BLaER1 treated with 17β-estradiol and CSF1 and Interleukin-3, amounts not matched to agents 10 nM and 100 nM (cell line): ENCODE results near the gene ARMC10.
"Not testable (repeated sequence)": the region's sequence is repeated elsewhere in the genome, so short reads cannot be mapped to it uniquely, and the experiment has no call there.

Experiments used
- H3K27ac ChIP-seq, 11 experiments: shearing (Covaris generic); formaldehyde crosslinking; 2 replicates each; pipeline ENCODE4 v1.8.1; 2022
- H3K27me3 ChIP-seq, 11 experiments: shearing (Covaris generic); formaldehyde crosslinking; 2 replicates each; pipeline ENCODE4 v1.8.1; 2022
- H3K36me3 ChIP-seq, 11 experiments: shearing (Covaris generic); formaldehyde crosslinking; 2 replicates each; pipeline ENCODE4 v1.8.1; 2022
- H3K4me1 ChIP-seq, 10 experiments: shearing (Covaris generic); formaldehyde crosslinking; 2 replicates each; pipeline ENCODE4 v1.8.1; 2022
- H3K4me2 ChIP-seq, 11 experiments: shearing (Covaris generic); formaldehyde crosslinking; 2 replicates each; pipeline ENCODE4 v1.8.1; 2022
- H3K4me3 ChIP-seq, 10 experiments: shearing (Covaris generic); formaldehyde crosslinking; 2 replicates each; pipeline ENCODE4 v1.8.1; 2022
- H3K9ac ChIP-seq, 11 experiments: shearing (Covaris generic); formaldehyde crosslinking; 2 replicates each; pipeline ENCODE4 v1.8.1; 2022
- H3K9me3 ChIP-seq, 11 experiments: shearing (Covaris generic); formaldehyde crosslinking; replicated peaks in 1 of 11; 2 replicates each; pipeline ENCODE4 v1.8.1; 2022
- H4K20me1 ChIP-seq, 11 experiments: shearing (Covaris generic); formaldehyde crosslinking; 2 replicates each; pipeline ENCODE4 v1.8.1; 2022
- Cebpa-rat ChIP-seq, 11 experiments: shearing (Covaris generic); IDR thresholded peaks; 2 replicates each; pipeline ENCODE4 v1.8.1; 2022

ARMC10 gene

GRCh38 chr7:103051519-103051918 lies 23.4 kb upstream of the ARMC10 start:
- peaks cover 48 to 58% (median 51%) of the 10 kb centered on the region in 11 experiments for H3K9me3 ChIP-seq
- H3K27me3 ChIP-seq = no peaks in the 10 kb centered on the region
- no peak overlapping the region for H3K4me2 ChIP-seq
- H3K4me3 ChIP-seq = no peak overlapping the region
- no peak for TF ChIP-seq Cebpa-rat (IDR thresholded peaks at IDR 0.05)
- H3K4me1 ChIP-seq = no peaks in the 10 kb centered on the region
- no peaks in the 10 kb centered on the region for H4K20me1 ChIP-seq
- no peak overlapping the region for H3K9ac ChIP-seq
- peaks cover 0 to 18% (median 0%) of the 10 kb centered on the region in 11 experiments; a peak in 2 of 22 replicates for H3K36me3 ChIP-seq
- H3K27ac ChIP-seq = no peak overlapping the region

DNA sequence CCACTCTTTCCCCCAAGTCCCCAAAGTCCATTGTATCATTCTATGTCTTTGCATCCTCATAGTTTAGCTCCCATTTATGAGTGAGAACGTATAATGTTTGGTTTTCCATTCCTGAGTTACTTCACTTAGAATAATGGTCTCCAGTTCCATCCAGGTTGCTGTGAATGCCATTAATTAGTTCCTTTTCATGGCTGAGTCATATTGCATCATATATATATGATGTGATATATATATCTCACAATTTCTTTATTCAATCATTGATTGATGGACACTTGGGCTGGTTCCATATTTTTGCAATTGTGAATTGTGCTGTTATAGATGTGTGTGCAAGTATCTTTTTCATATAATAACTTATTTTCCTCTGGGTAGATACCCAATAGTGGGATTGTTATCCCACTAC lies 18.9 kb upstream of the ARMC10 start:
- H3K4me2 ChIP-seq, H3K36me3 ChIP-seq, H3K27ac ChIP-seq, H3K9ac ChIP-seq, H3K4me3 ChIP-seq, H3K27me3 ChIP-seq, H3K4me1 ChIP-seq, H4K20me1 ChIP-seq: not testable (repeated sequence)
- H3K9me3 ChIP-seq = peaks cover 4 to 14% (median 6%) of the 10 kb centered on the region in 11 experiments; a peak in 16 of 22 replicates

DNA sequence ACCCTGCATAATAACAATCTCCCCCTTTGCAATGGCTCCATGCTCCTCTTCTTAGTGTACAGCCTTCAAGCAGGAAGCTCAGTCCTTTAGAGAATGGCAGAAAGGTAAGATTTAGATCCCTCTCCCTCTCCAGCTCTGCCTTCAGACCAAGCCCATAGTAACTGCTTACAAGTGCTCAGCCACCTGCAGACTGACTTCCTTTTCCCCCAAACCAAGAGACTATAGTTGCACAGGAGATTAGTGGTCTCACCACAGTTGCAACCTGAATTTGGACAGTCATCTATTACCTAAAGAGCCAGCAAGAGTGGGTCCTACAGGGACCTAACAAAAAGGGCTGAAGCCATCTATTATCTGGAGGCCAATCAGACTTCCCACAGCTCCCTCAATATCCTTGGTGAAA lies 16.8 kb upstream of the ARMC10 start:
- H3K4me3 ChIP-seq = no peak overlapping the region
- H3K4me2 ChIP-seq = no peak overlapping the region
- peaks cover 0 to 8% (median 4%) of the 10 kb centered on the region in 10 experiments; a peak in 8 of 20 replicates for H3K4me1 ChIP-seq
- H3K36me3 ChIP-seq = 0 out of 22 replicates have a peak, but pooled peaks cover 0 to 8% (median 0%) of the 10 kb centered on the region in 11 experiments
- no peak overlapping the region for H3K9ac ChIP-seq
- no peak overlapping the region for H3K27ac ChIP-seq
- no peaks in the 10 kb centered on the region for H4K20me1 ChIP-seq
- TF ChIP-seq Cebpa-rat (IDR thresholded peaks at IDR 0.05) = no peak
- H3K9me3 ChIP-seq = peaks cover 0 to 4% (median 0%) of the 10 kb centered on the region in 11 experiments; a peak in 1 of 22 replicates
- H3K27me3 ChIP-seq = no peaks in the 10 kb centered on the region

- Histone ChIP-seq H3K4me1 (peaks cover 0 to 8% (median 4%) of the 10 kb centered on the region in 10 experiments; a peak in 8 of 20 replicates), H3K27me3 (no peaks in the 10 kb centered on the region), H3K9me3 (no peaks in the 10 kb centered on the region), H3K27ac (no peak overlapping the region), H3K4me2 (peak overlapping the region in 3 of 11 experiments; percentile 37 to 49 (median 43); a peak in 4 of 22 replicates), H3K36me3 (no peaks in the 10 kb centered on the region), H3K4me3 (no peak overlapping the region), H4K20me1 (no peaks in the 10 kb centered on the region), H3K9ac (no peak overlapping the region)
- peak in 1 of 11 experiments; percentile 20; a peak in 1 of 22 replicates for TF ChIP-seq Cebpa-rat (IDR thresholded peaks at IDR 0.05)
Observed at GRCh38 chr7:103059471-103059870, 15.5 kb upstream of the ARMC10 start.

DNA sequence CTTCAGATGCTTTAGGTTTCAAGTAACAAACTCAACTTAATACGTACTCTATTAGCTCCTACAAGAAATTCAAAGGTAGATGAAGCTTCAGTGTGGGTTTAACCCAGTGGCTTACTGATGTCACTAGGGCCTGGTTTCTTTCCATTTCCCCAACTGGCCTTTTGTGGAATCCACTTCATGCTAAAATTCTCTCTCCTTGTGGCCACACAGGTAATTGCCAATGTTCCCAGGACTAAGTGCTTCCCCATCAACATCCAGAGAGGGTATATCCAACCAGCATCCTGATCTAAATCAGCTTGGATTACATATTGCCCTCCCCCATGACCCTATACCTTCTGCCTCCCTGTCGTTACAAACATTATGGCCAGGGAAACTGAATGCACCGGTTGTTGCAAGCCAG lies 11.0 kb upstream of the ARMC10 start:
- Histone ChIP-seq H3K4me1 (peaks cover 0 to 8% (median 4%) of the 10 kb centered on the region in 10 experiments; a peak in 7 of 20 replicates), H3K27me3 (no peaks in the 10 kb centered on the region), H3K36me3 (no peaks in the 10 kb centered on the region), H3K9ac (no peak overlapping the region), H3K9me3 (peaks cover 2 to 9% (median 5%) of the 10 kb centered on the region in 11 experiments; a peak in 13 of 22 replicates), H4K20me1 (no peaks in the 10 kb centered on the region), H3K4me2 (no peak overlapping the region), H3K27ac (no peak overlapping the region), H3K4me3 (no peak overlapping the region)
- no peak for TF ChIP-seq Cebpa-rat (IDR thresholded peaks at IDR 0.05)

- Histone ChIP-seq H4K20me1 (no peaks in the 10 kb centered on the region), H3K4me3 (no peak overlapping the region), H3K9me3 (peaks cover 6 to 17% (median 12%) of the 10 kb centered on the region in 11 experiments; a peak in 13 of 22 replicates), H3K4me1 (0 out of 20 replicates have a peak, but pooled peaks cover 0 to 5% (median 0%) of the 10 kb centered on the region in 10 experiments), H3K36me3 (no peaks in the 10 kb centered on the region), H3K27ac (no peak overlapping the region), H3K27me3 (no peaks in the 10 kb centered on the region), H3K4me2 (no peak overlapping the region), H3K9ac (no peak overlapping the region)
- no peak for TF ChIP-seq Cebpa-rat (IDR thresholded peaks at IDR 0.05)
Observed at GRCh38 chr7:103065667-103066066, 9.3 kb upstream of the ARMC10 start.

DNA sequence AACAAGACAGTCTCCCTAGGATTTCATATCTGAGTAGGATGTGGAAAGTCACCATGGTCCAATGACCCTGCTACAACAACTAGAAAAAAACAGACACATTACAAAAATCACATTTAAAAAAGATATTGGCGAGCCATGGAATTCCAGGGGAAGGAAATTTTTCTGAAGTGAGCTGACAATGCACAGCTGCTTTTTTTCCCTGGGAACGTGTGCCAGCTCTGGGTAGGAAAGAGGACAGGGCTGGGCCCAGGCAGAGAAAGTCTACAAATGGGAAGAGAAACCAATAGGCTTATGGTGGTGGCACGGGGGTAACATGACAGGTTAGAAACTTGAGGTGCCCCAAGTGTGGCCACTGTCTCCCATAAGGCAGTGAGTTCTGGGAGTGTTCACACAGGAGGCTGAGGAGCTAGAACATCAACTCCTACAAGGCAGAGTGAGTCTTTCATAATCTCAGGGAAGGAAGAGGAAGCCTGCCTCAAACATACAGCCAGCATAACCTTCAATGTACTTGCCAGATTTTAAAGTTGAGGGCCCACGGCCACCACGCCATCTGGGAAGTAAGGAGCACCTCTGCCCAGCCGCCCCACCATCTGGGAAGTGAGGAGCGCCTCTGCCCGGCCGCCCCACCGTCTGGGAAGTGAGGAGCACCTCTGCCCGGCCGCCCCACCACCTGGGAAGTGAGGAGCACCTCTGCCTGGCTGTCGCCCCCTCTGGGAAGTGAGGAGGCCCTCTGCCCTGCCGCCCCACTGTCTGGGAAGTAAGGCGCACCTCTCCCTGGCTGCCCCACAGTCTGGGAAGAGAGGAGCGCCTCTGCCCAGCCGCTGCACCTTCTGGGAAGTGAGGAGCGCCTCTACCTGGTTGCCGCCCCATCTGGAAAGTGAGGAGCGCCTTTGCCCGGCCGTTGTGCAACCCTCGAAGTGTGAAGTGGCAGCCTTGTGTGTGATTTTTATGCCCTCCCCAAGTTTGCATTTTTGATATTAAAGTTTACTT lies 6.2 kb upstream of the ARMC10 start:
- Histone ChIP-seq H3K4me2 (no peak overlapping the region), H3K36me3 (no peaks in the 10 kb centered on the region), H3K4me3 (no peak overlapping the region), H3K27ac (no peak overlapping the region), H4K20me1 (no peaks in the 10 kb centered on the region), H3K9ac (no peak overlapping the region), H3K9me3 (peaks cover 6 to 17% (median 12%) of the 10 kb centered on the region in 11 experiments; a peak in 13 of 22 replicates), H3K4me1 (peaks cover 2 to 6% (median 3%) of the 10 kb centered on the region in 10 experiments; a peak in 19 of 20 replicates), H3K27me3 (no peaks in the 10 kb centered on the region)
- TF ChIP-seq Cebpa-rat (IDR thresholded peaks at IDR 0.05) = no peak

GRCh38 chr7:103071000-103071399 lies 3.9 kb upstream of the ARMC10 start:
- Histone ChIP-seq H3K9ac (no peak overlapping the region), H4K20me1 (peaks cover 0 to 6% (median 0%) of the 10 kb centered on the region in 11 experiments; a peak in 2 of 22 replicates), H3K4me2 (no peak overlapping the region), H3K4me3 (no peak overlapping the region), H3K9me3 (peaks cover 6 to 17% (median 12%) of the 10 kb centered on the region in 11 experiments; a peak in 13 of 22 replicates), H3K27ac (no peak overlapping the region), H3K27me3 (no peaks in the 10 kb centered on the region), H3K4me1 (peaks cover 11 to 16% (median 14%) of the 10 kb centered on the region in 10 experiments), H3K36me3 (no peaks in the 10 kb centered on the region)
- TF ChIP-seq Cebpa-rat (IDR thresholded peaks at IDR 0.05) = no peak

- H3K4me2 ChIP-seq = peak overlapping the region; percentile 84 to 98 (median 92)
- peak overlapping the region; percentile 87 to 92 (median 89) for H3K9ac ChIP-seq
- no peaks in the 10 kb centered on the region for H3K27me3 ChIP-seq
- peak overlapping the region; percentile 77 to 92 (median 90); a peak in 20 of 22 replicates for H3K27ac ChIP-seq
- peaks cover 13 to 25% (median 17%) of the 10 kb centered on the region in 11 experiments; a peak in 20 of 22 replicates for H3K9me3 ChIP-seq
- H3K36me3 ChIP-seq = peaks cover 0 to 23% (median 15%) of the 10 kb centered on the region in 11 experiments; a peak in 16 of 22 replicates
- TF ChIP-seq Cebpa-rat (IDR thresholded peaks at IDR 0.05) = no peak
- peak overlapping the region; percentile 74 to 87 (median 81) for H3K4me3 ChIP-seq
- H3K4me1 ChIP-seq = peaks cover 30 to 44% (median 36%) of the 10 kb centered on the region in 10 experiments
- peaks cover 0 to 16% (median 0%) of the 10 kb centered on the region in 11 experiments; a peak in 2 of 22 replicates for H4K20me1 ChIP-seq
Observed at GRCh38 chr7:103073989-103074518, 886 bp upstream of the ARMC10 start.
